HepG2 (cell line): ENCODE measurements around the gene TMC4. TPM values are rescaled to one million over a fixed set of nuclear protein-coding genes. Genes with fewer than 3 reads are reported as not detected.

Source experiments
- CEBPB ChIP-seq: IDR thresholded peaks from 2 replicates; pipeline ENCODE4 v1.6.1; 2011; ENCODE audit warnings: low read depth, low read length, improper control_type of control experiment, borderline replicate concordance
- GABPA ChIP-seq, 2 experiments: IDR thresholded peaks; 2 replicates each; pipeline ENCODE4 v1.6.1; 2011 to 2016; ENCODE audit warnings: low read depth in 2 of 2, low read length in 1 of 2, missing biosample characterization in 1 of 2, missing genetic modification characterization in 1 of 2
- GABPB1 ChIP-seq: IDR thresholded peaks from 2 replicates; pipeline ENCODE4 v1.6.1; 2016; ENCODE audit warnings: mild to moderate bottlenecking, missing genetic modification reagents, moderate library complexity, missing compliant biosample characterization
- KLF13 ChIP-seq: sonication (generic); formaldehyde crosslinking; IDR thresholded peaks from 2 replicates; pipeline ENCODE4 v1.4.0; 2020; ENCODE audit warnings: mild to moderate bottlenecking, missing genetic modification reagents
- LCORL ChIP-seq, 2 experiments: fragments of 450-650 bp in 1 of 2; sonication (generic) in 1 of 2; formaldehyde crosslinking in 1 of 2; IDR thresholded peaks; 2 replicates each; pipeline versions ENCODE4 v1.5.0 to v1.6.1; 2017 to 2020; ENCODE audit warnings: antibody characterized with exemption in 1 of 2, missing genetic modification reagents in 1 of 2
- MAFK ChIP-seq, 2 experiments: IDR thresholded peaks in 1 of 2; conservative IDR thresholded peaks in 1 of 2; 2 replicates each; pipeline ENCODE4 v1.6.1; 2011; ENCODE audit warnings: improper control_type of control experiment in 2 of 2, low read length in 2 of 2
- MED1 ChIP-seq: sonication (generic); formaldehyde crosslinking; IDR thresholded peaks from 2 replicates; pipeline ENCODE4 v1.4.0; 2020; ENCODE audit warnings: missing genetic modification reagents
- SRY ChIP-seq: sonication (generic); formaldehyde crosslinking; IDR thresholded peaks from 2 replicates; pipeline ENCODE4 v1.8.0; 2022; ENCODE audit warnings: mild to moderate bottlenecking, missing genetic modification reagents
- TCF7 ChIP-seq: sonication (generic); IDR thresholded peaks from 2 replicates; pipeline ENCODE4 v1.6.1; 2016; ENCODE audit warnings: antibody characterized with exemption, low read depth
- ZBTB21 ChIP-seq: sonication (generic); formaldehyde crosslinking; IDR thresholded peaks from 2 replicates; pipeline ENCODE4 v1.4.0; 2020; ENCODE audit warnings: missing genetic modification reagents
- ZNF460 ChIP-seq: sonication (generic); formaldehyde crosslinking; IDR thresholded peaks from 2 replicates; pipeline ENCODE4 v1.5.1; 2020; ENCODE audit warnings: missing genetic modification reagents, mild to moderate bottlenecking, borderline replicate concordance
- ZNF883 ChIP-seq: sonication (generic); formaldehyde crosslinking; IDR thresholded peaks from 2 replicates; pipeline ENCODE4 v1.5.1; 2020; ENCODE audit warnings: mild to moderate bottlenecking, missing genetic modification reagents; ENCODE audit errors: not compliant biosample characterization
- polyA plus RNA-seq, 8 experiments: library from polyadenylated mRNA; depleted of rRNA in 3 of 8; stranded (reverse) in 7 of 8; unstranded in 1 of 8; fragments of >200 nt; fragmentation: Illumina TruSeq in 4 of 8; extraction: Trizol in 4 of 8; gene quantifications; 2 replicates each; pipeline versions ENCODE4 v1.2.1 to v1.2.3, GENCODE V29; 2011 to 2016; ENCODE audit warnings: low read depth in 4 of 8, missing spikeins in 1 of 8, mixed read lengths in 1 of 8; ENCODE audit not compliant: insufficient read depth in 1 of 8
- total RNA-seq, 5 experiments: library from RNA; depleted of rRNA; stranded (reverse); fragments of >200 nt; fragmentation: Illumina TruSeq; extraction: Trizol; gene quantifications; 2 replicates each; pipeline ENCODE4 v1.2.3, GENCODE V29; 2016; ENCODE audit warnings: low read depth in 1 of 5
- TF ChIP-seq, protein P1 (sequence below): sonication (generic); formaldehyde crosslinking; IDR thresholded peaks from 2 replicates; pipeline ENCODE4 v1.4.0; 2020; ENCODE audit warnings: missing genetic modification reagents, low read depth, mild to moderate bottlenecking, borderline replicate concordance
- TF ChIP-seq, protein P2 (sequence below), 2 experiments: fragments of 450-650 bp in 1 of 2; sonication (generic) in 1 of 2; formaldehyde crosslinking in 1 of 2; IDR thresholded peaks; 2 replicates each; pipeline versions ENCODE4 v1.6.1 to v1.8.0; 2016 to 2022; ENCODE audit warnings: antibody characterized with exemption in 1 of 2, mild to moderate bottlenecking in 1 of 2, missing genetic modification reagents in 1 of 2
- TF ChIP-seq, protein P3 (sequence below): sonication (generic); formaldehyde crosslinking; IDR thresholded peaks from 2 replicates; pipeline ENCODE4 v1.8.0; 2022; ENCODE audit warnings: mild to moderate bottlenecking, missing genetic modification reagents, borderline replicate concordance
- TF ChIP-seq, protein P4 (sequence below): IDR thresholded peaks from 2 replicates; pipeline ENCODE4 v1.6.1; 2018; ENCODE audit warnings: missing genetic modification reagents

TMC4 gene
- total and polyA plus RNA-seq, 2 of the 13 experiments (the other 11 are each of a cell fraction or from before 2014, with no cell fraction given) = 0.13 to 0.24 TPM

DNA sequence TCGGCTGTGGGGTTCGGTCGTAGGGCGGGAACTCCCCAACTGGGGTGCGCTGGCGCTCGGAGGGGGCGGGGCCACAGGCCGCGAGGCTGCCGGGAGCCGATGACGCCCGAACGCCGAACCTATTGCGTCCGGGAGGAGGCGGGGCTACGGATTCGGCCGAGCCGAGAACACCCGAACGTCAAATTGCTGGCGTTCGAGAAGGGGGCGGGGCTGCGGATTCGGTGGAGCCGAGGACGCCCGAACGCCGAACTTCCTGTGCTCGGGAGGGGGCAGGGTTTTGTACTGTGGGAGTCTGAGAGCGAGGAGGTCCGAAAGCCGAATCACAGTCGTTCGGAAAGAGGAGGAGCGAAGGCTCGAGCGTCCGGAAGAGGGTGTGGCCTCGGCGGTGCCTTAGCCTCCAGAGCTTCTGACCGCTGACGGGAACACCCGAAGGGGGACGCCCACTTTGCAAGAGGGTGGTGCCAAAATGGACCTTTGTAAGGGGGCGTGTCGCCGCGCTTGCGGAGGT is 17.6 kb upstream of the TMC4 start (continued):
- TF ChIP-seq, protein P1, sequence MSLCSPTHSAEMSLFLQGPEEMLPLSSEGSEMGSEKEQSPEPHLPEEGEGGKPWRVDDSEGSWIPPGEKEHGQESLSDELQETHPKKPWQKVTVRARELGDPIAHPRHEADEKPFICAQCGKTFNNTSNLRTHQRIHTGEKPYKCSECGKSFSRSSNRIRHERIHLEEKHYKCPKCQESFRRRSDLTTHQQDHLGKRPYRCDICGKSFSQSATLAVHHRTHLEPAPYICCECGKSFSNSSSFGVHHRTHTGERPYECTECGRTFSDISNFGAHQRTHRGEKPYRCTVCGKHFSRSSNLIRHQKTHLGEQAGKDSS = no peak
- TF ChIP-seq KLF13 (CRISPR knock-in tag) (no peak; the same call in 1 of the 2 replicates), ZNF883 (CRISPR knock-in tag) (no peak), SRY (no peak), LCORL (IDR thresholded peaks at IDR 0.05) (no peak), LCORL (CRISPR knock-in tag; IDR thresholded peaks at IDR 0.05) (peak; percentile 54), ZNF460 (no peak), TCF7 (no peak), ZBTB21 (CRISPR knock-in tag) (peak; percentile 63), MED1 (CRISPR knock-in tag) (no peak), CEBPB (peak; percentile 22; the same call in 1 of the 2 replicates), GABPA (IDR thresholded peaks at IDR 0.05; ENCODE audit: low read depth, low read length) (peak; percentile 19; the same call in 1 of the 2 replicates), GABPA (CRISPR knock-in tag; IDR thresholded peaks at IDR 0.05; ENCODE audit: low read depth) (peak; percentile 76), GABPB1 (CRISPR knock-in tag) (peak; percentile 70; the same call in 1 of the 2 replicates), MAFK (conservative IDR thresholded peaks at IDR 0.05 in 1 of 2, IDR thresholded peaks at IDR 0.05 in 1 of 2; ENCODE audit: low read length in 2 of 2) (no peak)
- TF ChIP-seq, protein P2, sequence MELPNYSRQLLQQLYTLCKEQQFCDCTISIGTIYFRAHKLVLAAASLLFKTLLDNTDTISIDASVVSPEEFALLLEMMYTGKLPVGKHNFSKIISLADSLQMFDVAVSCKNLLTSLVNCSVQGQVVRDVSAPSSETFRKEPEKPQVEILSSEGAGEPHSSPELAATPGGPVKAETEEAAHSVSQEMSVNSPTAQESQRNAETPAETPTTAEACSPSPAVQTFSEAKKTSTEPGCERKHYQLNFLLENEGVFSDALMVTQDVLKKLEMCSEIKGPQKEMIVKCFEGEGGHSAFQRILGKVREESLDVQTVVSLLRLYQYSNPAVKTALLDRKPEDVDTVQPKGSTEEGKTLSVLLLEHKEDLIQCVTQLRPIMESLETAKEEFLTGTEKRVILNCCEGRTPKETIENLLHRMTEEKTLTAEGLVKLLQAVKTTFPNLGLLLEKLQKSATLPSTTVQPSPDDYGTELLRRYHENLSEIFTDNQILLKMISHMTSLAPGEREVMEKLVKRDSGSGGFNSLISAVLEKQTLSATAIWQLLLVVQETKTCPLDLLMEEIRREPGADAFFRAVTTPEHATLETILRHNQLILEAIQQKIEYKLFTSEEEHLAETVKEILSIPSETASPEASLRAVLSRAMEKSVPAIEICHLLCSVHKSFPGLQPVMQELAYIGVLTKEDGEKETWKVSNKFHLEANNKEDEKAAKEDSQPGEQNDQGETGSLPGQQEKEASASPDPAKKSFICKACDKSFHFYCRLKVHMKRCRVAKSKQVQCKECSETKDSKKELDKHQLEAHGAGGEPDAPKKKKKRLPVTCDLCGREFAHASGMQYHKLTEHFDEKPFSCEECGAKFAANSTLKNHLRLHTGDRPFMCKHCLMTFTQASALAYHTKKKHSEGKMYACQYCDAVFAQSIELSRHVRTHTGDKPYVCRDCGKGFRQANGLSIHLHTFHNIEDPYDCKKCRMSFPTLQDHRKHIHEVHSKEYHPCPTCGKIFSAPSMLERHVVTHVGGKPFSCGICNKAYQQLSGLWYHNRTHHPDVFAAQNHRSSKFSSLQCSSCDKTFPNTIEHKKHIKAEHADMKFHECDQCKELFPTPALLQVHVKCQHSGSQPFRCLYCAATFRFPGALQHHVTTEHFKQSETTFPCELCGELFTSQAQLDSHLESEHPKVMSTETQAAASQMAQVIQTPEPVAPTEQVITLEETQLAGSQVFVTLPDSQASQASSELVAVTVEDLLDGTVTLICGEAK (IDR thresholded peaks at IDR 0.05) = no peak
- TF ChIP-seq, protein P2 (CRISPR knock-in tag; IDR thresholded peaks at IDR 0.05) = no peak
- TF ChIP-seq, protein P3, sequence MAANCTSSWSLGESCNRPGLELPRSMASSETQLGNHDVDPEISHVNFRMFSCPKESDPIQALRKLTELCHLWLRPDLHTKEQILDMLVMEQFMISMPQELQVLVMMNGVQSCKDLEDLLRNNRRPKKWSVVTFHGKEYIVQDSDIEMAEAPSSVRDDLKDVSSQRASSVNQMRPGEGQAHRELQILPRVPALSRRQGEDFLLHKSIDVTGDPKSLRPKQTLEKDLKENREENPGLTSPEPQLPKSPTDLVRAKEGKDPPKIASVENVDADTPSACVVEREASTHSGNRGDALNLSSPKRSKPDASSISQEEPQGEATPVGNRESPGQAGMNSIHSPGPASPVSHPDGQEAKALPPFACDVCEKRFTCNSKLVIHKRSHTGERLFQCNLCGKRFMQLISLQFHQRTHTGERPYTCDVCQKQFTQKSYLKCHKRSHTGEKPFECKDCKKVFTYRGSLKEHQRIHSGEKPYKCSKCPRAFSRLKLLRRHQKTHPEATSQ (CRISPR knock-in tag) = no peak
- TF ChIP-seq, protein P4, sequence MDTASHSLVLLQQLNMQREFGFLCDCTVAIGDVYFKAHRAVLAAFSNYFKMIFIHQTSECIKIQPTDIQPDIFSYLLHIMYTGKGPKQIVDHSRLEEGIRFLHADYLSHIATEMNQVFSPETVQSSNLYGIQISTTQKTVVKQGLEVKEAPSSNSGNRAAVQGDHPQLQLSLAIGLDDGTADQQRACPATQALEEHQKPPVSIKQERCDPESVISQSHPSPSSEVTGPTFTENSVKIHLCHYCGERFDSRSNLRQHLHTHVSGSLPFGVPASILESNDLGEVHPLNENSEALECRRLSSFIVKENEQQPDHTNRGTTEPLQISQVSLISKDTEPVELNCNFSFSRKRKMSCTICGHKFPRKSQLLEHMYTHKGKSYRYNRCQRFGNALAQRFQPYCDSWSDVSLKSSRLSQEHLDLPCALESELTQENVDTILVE = 0 out of 2 replicates have a peak, but pooled peaks have one; percentile 2
